GM12892 (cell line): ENCODE results near the gene ADGRL3.

Source experiments
- DNase-seq: peaks from one replicate; pipeline ENCODE4 v3.0.0; 2011; ENCODE audit not compliant: insufficient read length
- FAIRE-seq: peaks from 2 replicates; lab custom pipeline; 2011; peaks lifted over from hg19 to GRCh38; lab: Jason Lieb, UNC
- POLR2A ChIP-seq: IDR thresholded peaks from 2 replicates; pipeline ENCODE4 v1.6.1; 2011; ENCODE audit warnings: low read depth, low read length, control low read depth
- POLR2AphosphoS5 ChIP-seq: IDR thresholded peaks from 2 replicates; pipeline ENCODE4 v1.6.1; 2011; ENCODE audit warnings: low read depth, low read length, control low read depth
- TAF1 ChIP-seq: IDR thresholded peaks from 2 replicates; pipeline ENCODE4 v1.6.1; 2011; ENCODE audit warnings: low read depth, mild to moderate bottlenecking, control low read depth, low read length, borderline replicate concordance

Gene ADGRL3

DNA sequence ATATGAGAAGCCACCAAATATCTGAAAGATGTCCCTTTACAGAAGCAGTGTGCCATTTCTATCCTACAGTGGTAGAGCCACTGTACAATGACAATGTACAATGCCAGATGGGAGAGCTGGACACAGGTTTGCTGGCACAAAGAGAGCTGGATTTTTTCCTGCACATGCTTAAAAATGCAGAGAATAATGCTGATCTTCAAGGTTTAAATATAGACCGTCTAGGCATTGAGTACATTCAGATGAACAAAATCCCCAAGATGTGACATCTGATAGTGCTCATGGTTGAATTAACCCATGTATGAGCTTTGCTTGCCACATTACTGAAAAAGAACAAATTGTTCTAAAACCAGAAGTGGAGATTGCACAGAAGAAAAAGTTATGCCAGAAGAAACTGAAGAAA lies 11.7 kb downstream of the ADGRL3 start:
- TF ChIP-seq POLR2A (no peak), POLR2AphosphoS5 (no peak), TAF1 (no peak)
- FAIRE-seq (no peak), DNase-seq (no peak)

DNA sequence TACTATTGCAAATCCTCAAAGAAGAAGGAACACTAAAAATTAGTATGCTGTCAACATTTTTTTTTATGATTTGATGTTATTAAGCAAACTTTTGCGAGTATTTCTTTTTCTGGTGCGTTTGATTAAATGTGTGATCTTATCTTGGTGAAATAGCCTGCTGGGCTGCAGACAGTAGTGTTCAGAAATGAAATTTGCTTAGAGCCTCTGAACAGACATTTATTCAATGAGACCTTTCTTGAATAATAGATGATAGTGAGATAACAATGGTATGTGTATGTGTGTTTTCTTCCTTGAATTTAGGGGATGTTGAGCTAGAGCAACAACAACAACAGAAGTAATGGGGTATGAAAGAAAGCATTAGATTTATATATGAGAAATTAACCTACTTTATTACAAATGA lies 12.7 kb downstream of the ADGRL3 start:
- FAIRE-seq (no peak), DNase-seq (no peak)

DNA sequence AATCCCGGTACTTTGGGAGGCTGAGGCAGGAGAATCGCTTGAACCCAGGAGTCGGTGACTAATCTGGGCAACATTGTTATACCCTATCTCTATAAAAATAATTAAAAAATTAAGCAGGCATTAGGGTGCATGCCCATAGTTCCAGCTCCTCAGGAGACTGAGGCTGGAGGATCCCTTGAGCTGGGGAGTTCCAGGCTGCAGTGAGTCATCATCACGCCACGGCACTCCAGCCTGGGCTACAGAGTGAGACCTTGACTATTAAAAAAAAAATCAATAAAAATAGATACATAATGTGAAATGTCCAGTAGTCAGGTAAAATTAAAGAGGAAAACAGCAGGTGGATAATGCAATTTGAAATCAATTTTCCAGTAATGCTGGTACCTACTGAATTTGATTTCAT lies 14.6 kb downstream of the ADGRL3 start:
- DNase-seq (no peak), FAIRE-seq (no peak)
- TF ChIP-seq TAF1 = no peak

More for the DNA sequence above, 12.7 kb downstream of the ADGRL3 start:
- TF ChIP-seq TAF1 = no peak

DNA sequence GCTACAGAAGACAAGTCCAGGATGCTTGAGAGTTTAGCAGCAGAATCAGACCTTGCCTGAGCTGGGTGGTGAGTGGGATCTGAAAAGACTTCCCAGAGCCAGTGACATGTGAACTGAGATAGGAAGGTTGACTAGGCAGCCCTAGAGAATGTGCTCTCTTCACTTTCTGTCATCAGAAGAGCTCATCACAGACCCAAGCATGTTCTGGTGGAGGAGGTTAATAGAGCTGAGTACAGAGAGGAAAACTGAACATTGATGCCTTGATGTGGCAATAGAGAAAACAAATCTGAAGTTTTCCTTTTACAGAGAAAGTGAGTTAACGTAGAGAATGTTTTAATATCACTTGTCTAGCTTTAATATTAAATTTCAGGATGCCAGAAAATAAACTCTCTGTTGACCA lies 17.1 kb downstream of the ADGRL3 start:
- DNase-seq = no peak
- TF ChIP-seq POLR2A (no peak), POLR2AphosphoS5 (no peak), TAF1 (no peak)
- no peak for FAIRE-seq

DNA sequence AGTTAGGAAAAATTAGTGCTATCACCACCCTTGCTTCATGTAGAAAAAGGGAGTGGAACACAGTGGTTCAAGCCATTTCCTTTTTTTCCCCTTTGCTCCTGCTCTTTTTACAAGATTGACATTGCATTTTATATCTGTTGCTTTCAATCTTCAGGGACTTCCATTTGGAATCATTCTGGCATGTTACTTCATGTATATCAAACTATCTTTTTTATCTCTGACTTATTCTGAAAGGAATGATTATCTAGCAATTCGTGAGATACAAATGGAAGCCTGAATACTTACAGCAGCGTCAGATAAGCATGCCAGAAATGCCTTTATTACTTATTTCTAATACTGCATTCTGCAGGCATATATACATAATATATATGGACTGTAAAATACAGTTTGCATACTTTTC lies 20.4 kb downstream of the ADGRL3 start:
- DNase-seq = no peak
- TF ChIP-seq POLR2A = no peak
- no peak for TF ChIP-seq TAF1
- TF ChIP-seq POLR2AphosphoS5 = no peak
- FAIRE-seq = no peak

DNA sequence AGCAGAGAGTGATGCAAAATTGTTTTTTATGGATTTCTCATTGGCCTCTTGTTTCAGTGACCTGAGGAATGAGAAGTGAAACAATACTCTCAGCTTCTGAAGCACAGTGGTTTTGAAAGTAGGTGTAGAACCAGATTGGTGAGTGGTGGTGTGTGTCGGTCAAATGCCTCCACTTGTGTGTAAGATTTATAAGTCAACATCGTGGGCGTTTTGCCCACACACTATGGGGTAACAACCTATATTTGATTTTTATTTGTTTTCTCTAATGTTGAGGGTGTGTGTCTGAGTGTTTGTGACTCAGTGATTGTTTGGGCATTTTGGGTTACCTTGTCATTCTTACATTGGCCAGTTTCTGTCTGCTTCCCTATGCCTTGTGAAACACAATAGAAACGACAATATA lies 23.3 kb downstream of the ADGRL3 start:
- DNase-seq = no peak
- TF ChIP-seq POLR2A (no peak), POLR2AphosphoS5 (no peak), TAF1 (no peak)
- no peak for FAIRE-seq

DNA sequence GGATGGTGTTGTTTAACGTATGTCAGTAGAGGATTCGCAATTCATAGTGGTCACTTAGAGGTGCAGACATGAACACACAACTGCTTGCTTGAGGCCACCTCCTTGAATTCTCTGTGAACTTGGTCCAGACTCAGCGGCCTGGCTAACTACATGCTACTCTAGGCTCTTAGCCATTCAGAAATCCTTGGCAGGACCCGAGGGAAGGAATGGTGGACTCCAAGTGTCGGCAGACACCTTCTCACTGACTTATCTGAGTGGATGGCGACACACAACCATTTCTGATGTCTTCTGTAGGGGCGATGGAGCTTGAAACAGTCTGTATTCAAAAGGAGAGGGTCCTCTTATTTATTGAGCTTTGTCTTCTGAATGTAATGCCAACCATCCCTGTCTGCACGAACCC lies 24.4 kb downstream of the ADGRL3 start:
- TF ChIP-seq POLR2AphosphoS5 (no peak), POLR2A (no peak), TAF1 (no peak)
- DNase-seq = no peak
- no peak for FAIRE-seq

DNA sequence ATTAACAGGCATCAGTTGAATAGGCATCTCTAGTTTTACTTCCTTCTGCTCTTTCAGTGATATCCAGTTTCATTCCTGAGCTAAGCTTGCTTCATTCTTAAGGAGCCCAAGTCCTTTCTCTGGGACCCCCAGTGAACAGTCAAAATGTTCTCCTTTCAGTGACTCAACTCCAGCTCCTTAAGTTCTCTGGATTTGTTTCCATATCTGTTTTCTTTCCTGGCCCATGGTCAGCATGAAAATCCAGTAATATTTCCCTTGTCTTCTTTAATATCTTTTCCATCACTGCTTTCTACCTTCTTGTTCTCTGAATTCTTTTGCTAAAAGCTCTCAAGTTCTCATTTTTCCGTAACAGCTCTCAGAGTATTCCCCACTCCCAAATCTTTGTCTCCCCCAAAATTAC lies 25.5 kb downstream of the ADGRL3 start:
- TF ChIP-seq POLR2AphosphoS5 = no peak
- no peak for TF ChIP-seq POLR2A
- no peak for TF ChIP-seq TAF1
- no peak for DNase-seq
- FAIRE-seq = no peak

DNA sequence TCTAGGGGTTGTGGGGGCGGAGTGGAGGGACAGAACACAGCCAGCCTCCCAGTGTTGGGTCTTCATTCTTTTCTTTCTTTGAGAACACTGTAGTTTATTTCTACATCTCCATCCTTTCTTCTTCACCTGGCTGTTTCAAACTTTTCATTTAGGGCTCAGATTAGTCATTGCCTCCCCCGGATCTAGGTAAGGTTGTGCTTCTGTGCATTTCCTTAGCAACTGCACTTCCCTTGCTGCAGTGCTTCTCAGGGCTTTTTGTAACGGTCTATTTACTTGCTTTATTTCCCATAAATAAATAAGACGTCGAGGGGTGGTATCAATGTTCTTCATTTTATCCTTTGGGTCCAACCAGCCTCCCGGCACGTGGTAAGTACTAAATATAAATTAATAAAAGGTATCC lies 31.3 kb downstream of the ADGRL3 start:
- DNase-seq = no peak
- no peak for FAIRE-seq
- TF ChIP-seq POLR2AphosphoS5 (no peak), POLR2A (no peak), TAF1 (no peak)

DNA sequence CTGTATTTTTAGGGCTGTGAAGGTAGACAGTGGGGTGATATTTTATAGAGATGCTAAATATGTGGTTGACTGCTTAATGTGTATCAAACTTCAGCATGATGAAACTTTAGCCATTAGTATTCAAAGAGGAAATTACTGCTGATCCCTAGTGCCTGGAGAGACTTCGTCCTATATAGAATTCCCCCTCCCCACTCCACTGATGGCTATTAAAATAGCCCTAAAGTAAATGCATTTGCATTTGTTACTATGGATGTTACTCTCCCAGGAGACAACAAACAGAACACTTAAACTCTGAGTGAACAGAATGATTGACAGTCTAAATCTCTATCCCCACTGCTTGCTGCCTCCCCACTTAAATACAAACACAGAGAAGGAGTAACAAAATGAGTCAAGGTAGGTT lies 39.1 kb downstream of the ADGRL3 start:
- FAIRE-seq = no peak
- no peak for TF ChIP-seq POLR2A
- TF ChIP-seq POLR2AphosphoS5 = no peak
- DNase-seq = no peak

DNA sequence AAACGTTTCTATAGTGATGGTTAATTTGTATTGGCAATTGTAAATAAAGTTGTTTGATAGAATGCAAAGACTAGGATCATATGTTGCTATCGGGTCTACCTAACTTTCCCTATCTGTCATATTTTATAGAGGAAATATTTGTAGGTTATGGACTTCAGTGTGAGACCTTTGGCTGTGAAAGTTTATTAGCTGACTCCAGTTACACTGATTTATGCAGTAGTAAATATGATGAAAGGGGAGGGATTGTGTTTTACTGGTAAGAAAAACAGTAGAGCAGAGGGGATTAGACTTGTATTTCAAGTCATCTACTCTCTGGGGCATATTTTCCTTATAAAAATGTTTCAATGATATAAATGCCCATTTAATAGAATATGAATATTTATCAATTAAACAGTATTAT lies 43.8 kb downstream of the ADGRL3 start:
- no peak for DNase-seq
- TF ChIP-seq POLR2AphosphoS5 = no peak
- TF ChIP-seq TAF1 = no peak
- no peak for TF ChIP-seq POLR2A
- no peak for FAIRE-seq

DNA sequence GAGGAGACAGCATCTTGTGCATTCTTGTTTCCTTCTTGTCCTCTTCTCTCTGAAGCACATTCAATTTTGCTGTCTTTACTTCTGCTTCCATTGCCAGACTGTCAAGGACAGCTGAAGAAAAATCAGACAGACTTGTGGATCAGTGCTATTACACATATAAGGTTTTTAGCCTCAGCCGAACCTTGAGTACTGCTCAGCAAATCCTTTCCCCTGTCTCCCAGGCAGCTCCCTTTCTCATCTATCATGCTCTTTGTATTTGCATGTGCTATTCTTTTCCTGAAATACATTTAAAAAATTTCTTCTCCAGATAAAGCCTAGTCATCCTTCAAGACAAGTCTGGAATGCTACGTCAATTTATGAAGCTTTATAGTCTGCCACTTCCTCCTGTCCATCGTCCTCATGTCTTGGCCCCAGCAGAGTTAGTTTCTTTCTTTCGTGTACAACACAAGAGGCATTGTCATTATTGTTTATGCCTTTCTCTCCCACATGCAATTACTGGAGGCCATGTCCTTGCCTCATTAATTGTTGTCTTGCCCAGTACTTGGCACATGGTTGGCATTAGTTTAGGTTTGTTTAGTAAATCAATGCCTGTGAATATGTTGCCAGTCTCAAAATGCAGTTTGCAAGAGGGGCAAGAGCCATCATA lies 45.1 kb downstream of the ADGRL3 start:
- no peak for DNase-seq
- TF ChIP-seq POLR2A (no peak), POLR2AphosphoS5 (no peak), TAF1 (no peak)
- no peak for FAIRE-seq

DNA sequence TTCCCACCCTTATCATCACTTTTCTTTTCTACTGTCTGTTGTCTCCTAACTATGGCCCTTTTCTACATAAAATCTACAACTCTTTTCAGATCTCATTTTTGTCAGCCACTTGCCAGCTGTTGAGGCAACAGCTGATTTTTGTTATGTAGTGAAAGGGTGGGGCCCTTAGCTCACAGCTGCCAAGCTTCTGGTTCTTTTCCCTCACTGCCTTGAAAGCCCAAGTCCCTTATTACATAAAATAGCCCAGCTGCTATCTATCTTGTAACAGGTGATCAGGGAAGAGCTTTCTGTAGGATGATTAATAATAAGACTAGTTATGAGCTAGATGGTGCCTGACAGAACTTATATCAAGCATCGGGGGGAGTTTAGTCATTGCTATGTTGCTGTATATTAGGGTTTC lies 45.9 kb downstream of the ADGRL3 start:
- no peak for DNase-seq

More for the DNA sequence above, 45.9 kb downstream of the ADGRL3 start:
- FAIRE-seq = no peak
- no peak for TF ChIP-seq POLR2A
- no peak for TF ChIP-seq TAF1
- no peak for TF ChIP-seq POLR2AphosphoS5
